ENCODE measurements around the gene LMO1. TPM values are rescaled to one million over a fixed set of nuclear protein-coding genes. Genes with fewer than 3 reads are reported as not detected.

LMO1 gene
- total RNA-seq, 2 donors from 2014 or later, result not detected

DNA sequence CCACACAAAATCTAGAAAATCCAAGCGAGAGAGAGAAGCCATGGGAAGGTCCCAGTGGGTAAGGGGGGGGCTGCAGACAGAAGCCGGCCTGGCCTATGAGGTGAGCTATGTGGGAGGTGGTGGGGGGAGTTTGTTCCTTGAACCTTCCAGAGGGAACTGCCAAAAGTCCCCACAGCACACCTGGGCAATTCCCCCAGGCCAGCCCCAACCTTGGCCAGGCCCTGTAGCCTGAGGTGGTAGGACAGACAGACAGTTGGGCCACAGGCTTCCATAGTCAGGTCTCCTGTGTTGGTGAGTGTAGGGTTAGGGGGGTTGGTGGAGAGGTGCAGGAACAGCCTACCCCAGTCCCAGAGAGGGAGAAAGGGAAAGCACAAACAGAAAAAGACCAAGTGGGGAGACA is 39.0 kb downstream of the LMO1 start:
- H3K27ac ChIP-seq, result no peak overlapping the region
- H3K9me3 ChIP-seq, result no peaks in the 10 kb centered on the region
- H3K4me1 ChIP-seq (replicated peaks), result no peaks in the 10 kb centered on the region
- DNase-seq (ENCODE audit: low spot score), result no peak
- intact Hi-C loops (cut with DNase I), result loop anchor here (2.0 to 5.0 kb wide), 2 partner anchors 40 to 343 kb away; no protein-coding TSS in a partner anchor
- H3K36me3 ChIP-seq, result no peaks in the 10 kb centered on the region
- no peaks in the 10 kb centered on the region for H3K27me3 ChIP-seq (replicated peaks; ENCODE audit: insufficient read depth)
- TF ChIP-seq, protein P1, sequence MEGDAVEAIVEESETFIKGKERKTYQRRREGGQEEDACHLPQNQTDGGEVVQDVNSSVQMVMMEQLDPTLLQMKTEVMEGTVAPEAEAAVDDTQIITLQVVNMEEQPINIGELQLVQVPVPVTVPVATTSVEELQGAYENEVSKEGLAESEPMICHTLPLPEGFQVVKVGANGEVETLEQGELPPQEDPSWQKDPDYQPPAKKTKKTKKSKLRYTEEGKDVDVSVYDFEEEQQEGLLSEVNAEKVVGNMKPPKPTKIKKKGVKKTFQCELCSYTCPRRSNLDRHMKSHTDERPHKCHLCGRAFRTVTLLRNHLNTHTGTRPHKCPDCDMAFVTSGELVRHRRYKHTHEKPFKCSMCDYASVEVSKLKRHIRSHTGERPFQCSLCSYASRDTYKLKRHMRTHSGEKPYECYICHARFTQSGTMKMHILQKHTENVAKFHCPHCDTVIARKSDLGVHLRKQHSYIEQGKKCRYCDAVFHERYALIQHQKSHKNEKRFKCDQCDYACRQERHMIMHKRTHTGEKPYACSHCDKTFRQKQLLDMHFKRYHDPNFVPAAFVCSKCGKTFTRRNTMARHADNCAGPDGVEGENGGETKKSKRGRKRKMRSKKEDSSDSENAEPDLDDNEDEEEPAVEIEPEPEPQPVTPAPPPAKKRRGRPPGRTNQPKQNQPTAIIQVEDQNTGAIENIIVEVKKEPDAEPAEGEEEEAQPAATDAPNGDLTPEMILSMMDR (IDR thresholded peaks at IDR 0.05), result no peak
- no peak for TF ChIP-seq POLR2A (IDR thresholded peaks at IDR 0.05)
- TF ChIP-seq POLR2AphosphoS5 (IDR thresholded peaks at IDR 0.05), result no peak
- WGBS, result 78% methylated on average over 2 of the region's 2 CpGs
- H3K4me3 ChIP-seq, result no peak overlapping the region

DNA sequence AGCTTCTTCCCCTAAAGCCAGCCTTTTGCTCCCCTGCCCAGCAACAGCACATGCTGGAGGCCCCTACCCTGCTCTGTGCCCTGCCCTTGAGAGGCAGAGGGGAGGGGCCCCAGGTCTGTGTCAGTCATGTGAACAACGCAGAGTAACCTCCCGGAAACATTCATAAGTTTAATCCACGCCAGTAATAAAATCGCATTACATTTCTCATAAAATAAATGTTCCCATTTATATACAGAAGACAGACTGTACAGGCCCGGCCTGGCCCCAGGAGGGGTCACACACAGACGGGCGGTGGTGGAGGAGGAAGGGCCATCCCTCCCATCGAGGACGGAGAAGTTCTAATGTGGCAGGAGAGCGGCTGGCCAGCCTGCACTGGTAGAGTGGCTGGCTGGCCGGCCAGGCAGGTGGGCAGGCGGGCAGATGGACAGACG is 39.5 kb downstream of the LMO1 start:
- no peaks in the 10 kb centered on the region for H3K9me3 ChIP-seq
- H3K27me3 ChIP-seq (replicated peaks; ENCODE audit: insufficient read depth), result no peaks in the 10 kb centered on the region
- 76% methylated on average over 13 of the region's 13 CpGs for WGBS
- intact Hi-C loops (cut with DNase I), result loop anchor here (2.0 kb wide), 1 partner anchor 41 kb away; no protein-coding TSS in a partner anchor
- H3K4me1 ChIP-seq (replicated peaks), result no peaks in the 10 kb centered on the region
- H3K27ac ChIP-seq, result no peak overlapping the region
- TF ChIP-seq POLR2AphosphoS5 (IDR thresholded peaks at IDR 0.05) (no peak), POLR2A (IDR thresholded peaks at IDR 0.05) (no peak)
- TF ChIP-seq, protein P1 (IDR thresholded peaks at IDR 0.05), result no peak
- DNase-seq (ENCODE audit: low spot score), result no peak
- no peaks in the 10 kb centered on the region for H3K36me3 ChIP-seq
- H3K4me3 ChIP-seq, result no peak overlapping the region

DNA sequence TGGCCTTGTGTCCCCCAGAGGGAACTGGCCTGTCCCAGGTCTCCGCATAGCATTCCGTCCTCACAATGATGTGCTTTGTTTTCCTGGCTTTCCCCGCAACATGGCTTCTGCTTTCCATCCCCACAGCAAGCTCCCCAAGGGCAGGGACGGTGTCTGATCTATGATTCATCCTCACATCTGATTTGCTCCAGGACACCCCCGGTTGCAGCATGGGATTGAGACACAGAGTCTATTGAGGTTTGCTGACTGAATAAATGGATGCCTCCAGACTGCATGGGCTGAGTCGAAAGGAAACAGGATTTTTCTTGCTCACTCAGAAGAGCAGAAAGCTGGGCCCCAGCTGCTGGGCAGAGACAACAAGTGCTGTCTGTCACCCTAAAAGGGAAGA is 40.2 kb downstream of the LMO1 start:
- Histone ChIP-seq H3K9me3 (no peaks in the 10 kb centered on the region), H3K27me3 (replicated peaks; ENCODE audit: insufficient read depth) (no peaks in the 10 kb centered on the region)

DNA sequence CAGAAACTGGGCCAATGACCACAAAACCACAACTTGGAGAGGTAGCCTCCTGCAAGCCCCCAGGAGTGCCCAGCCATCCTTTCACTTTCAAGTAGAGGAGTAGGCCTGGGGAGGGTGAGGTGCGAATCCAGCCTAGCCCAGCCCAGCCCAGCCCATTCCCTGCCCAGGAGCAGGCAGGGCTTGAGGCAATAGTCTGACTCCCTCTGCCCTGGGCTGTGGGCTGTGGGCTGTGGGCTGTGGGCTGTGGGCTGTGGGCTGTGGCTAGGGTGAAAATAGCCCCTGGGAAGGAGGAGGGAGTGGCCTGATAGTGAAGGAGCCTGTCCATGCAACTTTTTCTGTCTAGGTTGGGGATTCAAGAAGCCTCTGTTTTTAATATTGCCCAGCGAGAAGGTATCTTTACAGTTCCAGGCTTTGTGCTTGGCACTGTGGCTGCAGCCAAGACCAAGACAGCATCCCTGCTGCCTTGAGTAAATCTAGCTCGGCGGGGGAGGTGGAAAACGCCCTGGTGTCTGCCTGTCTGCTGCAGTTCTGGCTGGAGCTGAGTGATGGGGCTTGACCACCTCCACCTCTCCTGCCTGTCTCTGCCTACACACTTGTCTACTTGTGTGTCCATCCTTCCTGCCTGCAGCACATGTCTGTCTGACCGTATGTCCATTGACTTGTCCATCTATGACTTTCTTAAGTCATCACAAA is 40.7 kb downstream of the LMO1 start:
- DNase-seq (ENCODE audit: low spot score), result no peak
- H3K36me3 ChIP-seq, result no peaks in the 10 kb centered on the region
- H3K4me1 ChIP-seq (replicated peaks), result no peaks in the 10 kb centered on the region
- intact Hi-C loops (cut with DNase I), result no loop called here
- H3K27ac ChIP-seq, result no peak overlapping the region
- H3K4me3 ChIP-seq, result no peak overlapping the region
- no peaks in the 10 kb centered on the region for H3K27me3 ChIP-seq (replicated peaks; ENCODE audit: insufficient read depth)
- H3K9me3 ChIP-seq, result no peaks in the 10 kb centered on the region
- TF ChIP-seq POLR2A (IDR thresholded peaks at IDR 0.05) (no peak), POLR2AphosphoS5 (IDR thresholded peaks at IDR 0.05) (no peak)
- TF ChIP-seq, protein P1 (IDR thresholded peaks at IDR 0.05), result no peak
- WGBS, result 83% methylated on average over 6 of the region's 6 CpGs

More for the DNA sequence above, 40.2 kb downstream of the LMO1 start:
- Histone ChIP-seq H3K36me3 (no peaks in the 10 kb centered on the region), H3K27ac (no peak overlapping the region), H3K4me1 (replicated peaks) (no peaks in the 10 kb centered on the region), H3K4me3 (no peak overlapping the region)
- DNase-seq (ENCODE audit: low spot score), result no peak
- TF ChIP-seq, protein P1 (IDR thresholded peaks at IDR 0.05), result no peak
- TF ChIP-seq POLR2AphosphoS5 (IDR thresholded peaks at IDR 0.05), result no peak
- no peak for TF ChIP-seq POLR2A (IDR thresholded peaks at IDR 0.05)
- 89% methylated on average over 6 of the region's 6 CpGs for WGBS
- intact Hi-C loops (cut with DNase I), result no loop called here

DNA sequence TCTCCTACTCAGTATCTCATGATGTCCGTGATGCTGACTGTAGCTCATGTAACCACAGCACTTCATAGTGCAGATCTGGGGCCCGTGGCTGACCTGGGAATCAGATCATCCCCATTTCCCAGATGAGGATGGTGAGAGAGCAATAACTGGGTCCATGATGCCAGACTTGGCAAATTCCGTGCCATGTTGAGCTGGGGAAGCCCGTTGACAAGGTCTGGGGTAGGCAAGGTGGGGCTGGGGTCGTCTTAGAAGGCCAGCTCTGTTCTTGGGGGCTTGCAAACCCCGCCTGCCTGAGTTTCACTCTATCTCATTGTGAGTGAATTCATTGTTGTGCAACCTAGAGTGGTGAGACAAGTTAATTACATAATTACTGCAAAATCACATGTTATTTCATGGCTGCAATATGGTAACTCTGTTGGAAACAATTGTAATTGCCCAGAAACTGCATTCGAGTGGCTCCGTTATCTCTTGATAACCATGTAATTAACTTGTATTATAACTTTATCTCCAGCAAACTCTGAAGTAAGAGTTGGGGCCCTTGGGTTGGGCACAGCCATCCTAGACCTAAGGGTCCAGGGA is 41.7 kb downstream of the LMO1 start:
- H3K4me1 ChIP-seq (replicated peaks), result no peaks in the 10 kb centered on the region
- 87% methylated on average over 8 of the region's 8 CpGs for WGBS
- intact Hi-C loops (cut with DNase I), result no loop called here
- no peaks in the 10 kb centered on the region for H3K36me3 ChIP-seq
- H3K27me3 ChIP-seq (replicated peaks; ENCODE audit: insufficient read depth), result no peaks in the 10 kb centered on the region
- no peaks in the 10 kb centered on the region for H3K9me3 ChIP-seq
- no peak for DNase-seq (ENCODE audit: low spot score)
- no peak overlapping the region for H3K27ac ChIP-seq
- no peak overlapping the region for H3K4me3 ChIP-seq
- TF ChIP-seq POLR2A (IDR thresholded peaks at IDR 0.05) (no peak), POLR2AphosphoS5 (IDR thresholded peaks at IDR 0.05) (no peak)
- TF ChIP-seq, protein P1 (IDR thresholded peaks at IDR 0.05), result no peak

Measured in prostate gland (tissue), 2 donors.